ENCODE results near the gene GABRB3.

Gene GABRB3

GRCh38 chr15:26676115-26676514 is 96.8 kb downstream of the GABRB3 start:
- Histone ChIP-seq H3K4me2 (ENCODE audit: low read length) (no peak overlapping the region), H3K9me3 (ENCODE audit: control insufficient read depth, low read length) (no peaks in the 10 kb centered on the region), H2AFZ (no peak overlapping the region), H3K27ac (no peak overlapping the region), H3K9ac (no peak overlapping the region), H3K36me3 (ENCODE audit: control insufficient read depth, insufficient read depth, low read length) (no peaks in the 10 kb centered on the region), H3K79me2 (no peaks in the 10 kb centered on the region), H3K4me3 (ENCODE audit: low read depth, low read length) (no peak overlapping the region), H3K27me3 (ENCODE audit: control insufficient read depth, insufficient read depth, low read length) (no peaks in the 10 kb centered on the region), H3K4me1 (no peaks in the 10 kb centered on the region)
- TF ChIP-seq CTCF (IDR thresholded peaks at IDR 0.05): no peak

GRCh38 chr15:26674467-26674866 is 98.4 kb downstream of the GABRB3 start:
- Histone ChIP-seq H3K4me2 (ENCODE audit: low read length) (no peak overlapping the region), H3K4me3 (ENCODE audit: low read depth, low read length) (no peak overlapping the region), H3K36me3 (ENCODE audit: control insufficient read depth, insufficient read depth, low read length) (no peaks in the 10 kb centered on the region), H3K9ac (no peak overlapping the region), H3K79me2 (no peaks in the 10 kb centered on the region), H3K27ac (no peak overlapping the region), H3K27me3 (ENCODE audit: control insufficient read depth, insufficient read depth, low read length) (no peaks in the 10 kb centered on the region), H2AFZ (no peak overlapping the region), H3K4me1 (no peaks in the 10 kb centered on the region), H3K9me3 (ENCODE audit: control insufficient read depth, low read length) (no peaks in the 10 kb centered on the region)
- no peak for TF ChIP-seq CTCF (IDR thresholded peaks at IDR 0.05)

GRCh38 chr15:26673445-26673844 is 99.4 kb downstream of the GABRB3 start:
- Histone ChIP-seq H3K36me3 (ENCODE audit: control insufficient read depth, insufficient read depth, low read length) (no peaks in the 10 kb centered on the region), H3K9ac (no peak overlapping the region), H3K4me1 (no peaks in the 10 kb centered on the region), H3K27ac (no peak overlapping the region), H3K27me3 (ENCODE audit: control insufficient read depth, insufficient read depth, low read length) (no peaks in the 10 kb centered on the region), H3K4me3 (ENCODE audit: low read depth, low read length) (no peak overlapping the region), H3K9me3 (ENCODE audit: control insufficient read depth, low read length) (no peaks in the 10 kb centered on the region), H2AFZ (no peak overlapping the region), H3K4me2 (ENCODE audit: low read length) (no peak overlapping the region), H3K79me2 (no peaks in the 10 kb centered on the region)
- no peak for TF ChIP-seq CTCF (IDR thresholded peaks at IDR 0.05)

GRCh38 chr15:26670116-26670515 is 102.8 kb downstream of the GABRB3 start:
- Histone ChIP-seq H3K9ac (no peak overlapping the region), H3K9me3 (ENCODE audit: control insufficient read depth, low read length) (no peaks in the 10 kb centered on the region), H3K27ac (no peak overlapping the region), H2AFZ (no peak overlapping the region), H3K79me2 (no peaks in the 10 kb centered on the region), H3K4me1 (peaks cover 6% of the 10 kb centered on the region), H3K4me2 (ENCODE audit: low read length) (no peak overlapping the region), H3K4me3 (ENCODE audit: low read depth, low read length) (no peak overlapping the region), H3K36me3 (ENCODE audit: control insufficient read depth, insufficient read depth, low read length) (no peaks in the 10 kb centered on the region), H3K27me3 (ENCODE audit: control insufficient read depth, insufficient read depth, low read length) (no peaks in the 10 kb centered on the region)
- TF ChIP-seq CTCF (IDR thresholded peaks at IDR 0.05): no peak

GRCh38 chr15:26667222-26667988 is 105.5 kb downstream of the GABRB3 start:
- TF ChIP-seq CTCF (IDR thresholded peaks at IDR 0.05): no peak
- Histone ChIP-seq H2AFZ (no peak overlapping the region), H3K9ac (no peak overlapping the region), H3K4me1 (peaks cover 6% of the 10 kb centered on the region), H3K4me3 (ENCODE audit: low read depth, low read length) (no peak overlapping the region), H3K9me3 (ENCODE audit: control insufficient read depth, low read length) (no peaks in the 10 kb centered on the region), H3K4me2 (ENCODE audit: low read length) (no peak overlapping the region), H3K27me3 (ENCODE audit: control insufficient read depth, insufficient read depth, low read length) (no peaks in the 10 kb centered on the region), H3K27ac (no peak overlapping the region), H3K36me3 (ENCODE audit: control insufficient read depth, insufficient read depth, low read length) (no peaks in the 10 kb centered on the region), H3K79me2 (no peaks in the 10 kb centered on the region)
